Fibroblast of lung (primary cell): Measurements from ENCODE around the gene IQGAP2. TPM values are rescaled to one million over a fixed set of nuclear protein-coding genes. Genes with fewer than 3 reads are reported as not detected.

Experiments used
- DNase-seq, 2 donors: peaks; one replicate each; pipeline versions ENCODE4 v3.0.0 to v3.0.0-alpha.2; 2010; ENCODE audit warnings: low read depth in 2 of 2
- H2AFZ ChIP-seq: 2 replicates; pipeline ENCODE4 v1.5.1; 2012; ENCODE audit warnings: low read length, control low read depth, inconsistent platforms
- H3K27ac ChIP-seq: 2 replicates; pipeline ENCODE4 v1.5.1; 2011; ENCODE audit warnings: low read length, control low read depth; ENCODE audit not compliant: insufficient read depth
- H3K27me3 ChIP-seq: 2 replicates; pipeline ENCODE4 v1.5.1; 2011; ENCODE audit warnings: mild to moderate bottlenecking, low read length; ENCODE audit not compliant: control insufficient read depth, insufficient read depth
- H3K36me3 ChIP-seq: 2 replicates; pipeline ENCODE4 v1.5.1; 2011; ENCODE audit warnings: low read length; ENCODE audit not compliant: control insufficient read depth, insufficient read depth
- H3K4me1 ChIP-seq: 2 replicates; pipeline ENCODE4 v1.5.1; 2011; ENCODE audit warnings: low read length; ENCODE audit not compliant: control insufficient read depth, insufficient read depth; ENCODE audit errors: extremely low read depth
- H3K4me2 ChIP-seq: 2 replicates; pipeline ENCODE4 v1.5.1; 2011; ENCODE audit warnings: low read length, control low read depth; ENCODE audit not compliant: insufficient read depth; ENCODE audit errors: extremely low read depth
- H3K4me3 ChIP-seq, 4 experiments: fragments of 200-600 bp in 1 of 4; sonication (generic) in 1 of 4; replicated peaks in 1 of 4; 2 replicates each; pipeline ENCODE4 v1.5.1; 2011 to 2016; ENCODE audit warnings: low read length in 4 of 4, low read depth in 3 of 4, mild to moderate bottlenecking in 3 of 4, control low read depth in 2 of 4, inconsistent platforms in 1 of 4, mixed read lengths in 1 of 4; ENCODE audit not compliant: insufficient read depth in 1 of 4; ENCODE audit errors: control extremely low read depth in 1 of 4
- H3K79me2 ChIP-seq: 2 replicates; pipeline ENCODE4 v1.5.1; 2012; ENCODE audit warnings: mild to moderate bottlenecking, low read length, inconsistent platforms; ENCODE audit not compliant: control insufficient read depth, insufficient read depth
- H3K9ac ChIP-seq: 2 replicates; pipeline ENCODE4 v1.5.1; 2011; ENCODE audit warnings: mild to moderate bottlenecking, low read length, control low read depth; ENCODE audit not compliant: insufficient read depth
- H3K9me3 ChIP-seq: 2 replicates; pipeline ENCODE4 v1.5.1; 2012; ENCODE audit warnings: low read depth, low read length; ENCODE audit not compliant: control insufficient read depth, insufficient read depth
- H4K20me1 ChIP-seq: 2 replicates; pipeline ENCODE4 v1.5.1; 2011; ENCODE audit warnings: low read length; ENCODE audit not compliant: control insufficient read depth, insufficient read depth; ENCODE audit errors: extremely low read depth
- EZH2 ChIP-seq: IDR thresholded peaks from 2 replicates; pipeline ENCODE4 v1.5.1; 2012; ENCODE audit warnings: low read length, control low read depth, mild to moderate bottlenecking; ENCODE audit errors: missing control alignments
- polyA plus RNA-seq, 2 donors: library from polyadenylated mRNA; depleted of rRNA in 1 of 2; stranded (reverse) in 1 of 2; unstranded in 1 of 2; fragments of >200 nt; gene quantifications; 2 replicates each; pipeline ENCODE4 v1.2.1, GENCODE V29; 2011 to 2012; ENCODE audit warnings: missing spikeins in 1 of 2
- total RNA-seq: library from RNA; depleted of rRNA; stranded (reverse); fragments of >200 nt; gene quantifications from 2 replicates; pipeline ENCODE4 v1.2.1, GENCODE V29; 2014
- TF ChIP-seq, protein P1 (sequence below), 2 donors: IDR thresholded peaks in 1 of 2; conservative IDR thresholded peaks in 1 of 2; 1 replicate in 1 of 2; 2 replicates in 1 of 2; pipeline ENCODE4 v1.5.1; 2011 to 2012; ENCODE audit warnings: low read length in 2 of 2, control low read depth in 1 of 2, inconsistent platforms in 1 of 2, low read depth in 1 of 2, mild to moderate bottlenecking in 1 of 2

The IQGAP2 gene
- total and polyA plus RNA-seq, 2 donors (not counting 1 experiment from before 2014, with no cell fraction given): 5.1 to 7.9 TPM

DNA sequence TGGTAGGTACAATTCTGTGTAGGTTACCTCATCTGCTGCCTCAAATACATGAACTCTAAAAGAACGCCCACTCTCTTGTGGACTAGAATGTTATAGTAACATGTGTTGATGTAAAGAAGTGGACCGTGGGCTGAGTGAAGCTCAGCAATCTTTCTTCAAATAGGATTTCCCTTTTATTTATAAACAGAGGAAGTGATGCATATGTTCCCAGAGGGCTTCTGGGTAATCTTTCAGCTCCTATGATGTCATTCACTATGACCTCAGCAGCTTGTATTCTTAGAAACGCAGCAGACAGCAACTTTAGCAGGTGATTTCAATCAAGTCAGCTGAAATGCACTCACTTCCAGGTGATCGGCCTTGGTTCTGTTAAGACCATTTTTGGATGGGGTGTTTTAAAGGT, 205.7 kb downstream of the IQGAP2 start:
- Histone ChIP-seq H3K9ac (no peak overlapping the region), H4K20me1 (no peaks in the 10 kb centered on the region), H3K27me3 (no peaks in the 10 kb centered on the region), H3K4me1 (peaks cover 10% of the 10 kb centered on the region), H3K4me2 (no peak overlapping the region), H3K27ac (no peak overlapping the region), H3K79me2 (no peaks in the 10 kb centered on the region), H3K4me3 (no peak overlapping the region), H3K9me3 (no peaks in the 10 kb centered on the region), H3K36me3 (no peaks in the 10 kb centered on the region), H2AFZ (no peak overlapping the region)
- peak; percentile 75 to 76 for DNase-seq
- TF ChIP-seq EZH2: no peak
- TF ChIP-seq, protein P1, sequence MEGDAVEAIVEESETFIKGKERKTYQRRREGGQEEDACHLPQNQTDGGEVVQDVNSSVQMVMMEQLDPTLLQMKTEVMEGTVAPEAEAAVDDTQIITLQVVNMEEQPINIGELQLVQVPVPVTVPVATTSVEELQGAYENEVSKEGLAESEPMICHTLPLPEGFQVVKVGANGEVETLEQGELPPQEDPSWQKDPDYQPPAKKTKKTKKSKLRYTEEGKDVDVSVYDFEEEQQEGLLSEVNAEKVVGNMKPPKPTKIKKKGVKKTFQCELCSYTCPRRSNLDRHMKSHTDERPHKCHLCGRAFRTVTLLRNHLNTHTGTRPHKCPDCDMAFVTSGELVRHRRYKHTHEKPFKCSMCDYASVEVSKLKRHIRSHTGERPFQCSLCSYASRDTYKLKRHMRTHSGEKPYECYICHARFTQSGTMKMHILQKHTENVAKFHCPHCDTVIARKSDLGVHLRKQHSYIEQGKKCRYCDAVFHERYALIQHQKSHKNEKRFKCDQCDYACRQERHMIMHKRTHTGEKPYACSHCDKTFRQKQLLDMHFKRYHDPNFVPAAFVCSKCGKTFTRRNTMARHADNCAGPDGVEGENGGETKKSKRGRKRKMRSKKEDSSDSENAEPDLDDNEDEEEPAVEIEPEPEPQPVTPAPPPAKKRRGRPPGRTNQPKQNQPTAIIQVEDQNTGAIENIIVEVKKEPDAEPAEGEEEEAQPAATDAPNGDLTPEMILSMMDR (conservative IDR thresholded peaks at IDR 0.05 in 1 of 2, IDR thresholded peaks at IDR 0.05 in 1 of 2; ENCODE audit: low read depth in 1 of 2, low read length in 2 of 2): no peak

DNA sequence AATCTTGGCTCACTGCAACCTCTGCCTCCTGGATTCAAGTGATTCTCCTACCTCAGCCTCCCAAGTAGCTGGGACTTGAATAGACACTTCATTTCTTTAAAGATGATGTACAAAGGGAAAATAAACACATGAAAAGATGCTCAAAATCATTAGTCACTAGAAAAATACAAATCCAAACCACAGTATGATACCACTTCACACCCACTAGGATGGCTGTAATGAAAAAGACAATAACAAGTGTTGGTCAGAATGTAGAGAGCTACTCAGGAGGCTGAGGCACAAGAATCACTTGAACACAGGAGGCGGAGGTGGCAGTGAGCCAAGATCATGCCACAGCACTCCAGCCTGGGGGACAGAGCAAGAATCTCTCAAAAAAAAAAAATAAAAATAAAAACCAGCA, 207.1 kb downstream of the IQGAP2 start:
- H3K9ac ChIP-seq: no peak overlapping the region
- H3K9me3 ChIP-seq: no peaks in the 10 kb centered on the region
- H3K4me1 ChIP-seq: peaks cover 10% of the 10 kb centered on the region
- H3K4me2 ChIP-seq: no peak overlapping the region
- no peak overlapping the region for H2AFZ ChIP-seq
- H3K79me2 ChIP-seq: no peaks in the 10 kb centered on the region
- DNase-seq: peak in 1 of 2 donors; percentile 36
- H3K27me3 ChIP-seq: no peaks in the 10 kb centered on the region
- TF ChIP-seq, protein P1 (conservative IDR thresholded peaks at IDR 0.05 in 1 of 2, IDR thresholded peaks at IDR 0.05 in 1 of 2; ENCODE audit: low read depth in 1 of 2, low read length in 2 of 2): no peak
- TF ChIP-seq EZH2: no peak
- H3K4me3 ChIP-seq: no peak overlapping the region
- H3K27ac ChIP-seq: no peak overlapping the region
- no peaks in the 10 kb centered on the region for H4K20me1 ChIP-seq
- H3K36me3 ChIP-seq: no peaks in the 10 kb centered on the region

DNA sequence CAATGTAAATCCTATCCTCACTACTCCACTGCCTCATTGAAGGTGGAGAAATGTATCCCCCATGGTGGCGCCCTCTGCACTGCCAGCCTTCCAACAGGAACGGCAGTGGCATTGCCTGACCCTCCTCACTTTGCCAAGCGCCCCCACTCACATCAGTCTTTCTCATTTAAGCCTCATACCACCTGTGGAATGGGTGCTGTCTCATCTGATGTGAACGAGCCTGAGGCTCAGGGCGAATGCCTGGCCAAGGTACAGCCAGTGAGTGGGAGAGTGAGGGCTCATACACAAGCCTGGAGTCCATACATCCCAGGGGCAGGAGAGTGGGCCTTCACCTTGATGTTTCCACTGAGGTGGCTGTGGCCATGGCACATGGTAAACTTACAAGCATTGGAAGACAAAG, 209.9 kb downstream of the IQGAP2 start:
- no peak for DNase-seq
- TF ChIP-seq EZH2: no peak
- TF ChIP-seq, protein P1 (conservative IDR thresholded peaks at IDR 0.05 in 1 of 2, IDR thresholded peaks at IDR 0.05 in 1 of 2; ENCODE audit: low read depth in 1 of 2, low read length in 2 of 2): no peak

More for the DNA sequence above, 209.9 kb downstream of the IQGAP2 start:
- Histone ChIP-seq H3K27ac (no peak overlapping the region), H3K9me3 (no peaks in the 10 kb centered on the region), H3K27me3 (no peaks in the 10 kb centered on the region), H3K79me2 (no peaks in the 10 kb centered on the region), H3K4me1 (peaks cover 7% of the 10 kb centered on the region), H4K20me1 (no peaks in the 10 kb centered on the region), H3K9ac (no peak overlapping the region), H3K36me3 (peaks cover 4% of the 10 kb centered on the region), H2AFZ (no peak overlapping the region), H3K4me3 (no peak overlapping the region), H3K4me2 (no peak overlapping the region)
